Keratinocyte (primary cell): Measurements from ENCODE around the gene C16orf86. TPM values are rescaled to one million over a fixed set of nuclear protein-coding genes. Genes with fewer than 3 reads are reported as not detected.

ENCODE experiments used
- DNase-seq: peaks from one replicate; pipeline ENCODE4 v3.0.0-alpha.2; 2011; ENCODE audit warnings: low read depth, missing footprints, low spot score
- FAIRE-seq: peaks from 2 replicates; lab custom pipeline; 2011; peaks lifted over from hg19 to GRCh38; lab: Jason Lieb, UNC
- H2AFZ ChIP-seq: 2 replicates; pipeline ENCODE4 v1.6.0; 2012; ENCODE audit warnings: low read length, control low read depth, inconsistent platforms; ENCODE audit not compliant: control insufficient read depth
- H3K27ac ChIP-seq: 2 replicates; pipeline ENCODE4 v1.5.1; 2011; ENCODE audit warnings: low read length; ENCODE audit not compliant: control insufficient read depth, insufficient read depth
- H3K27me3 ChIP-seq: 3 replicates; pipeline ENCODE4 v1.6.0; 2011; ENCODE audit warnings: low read length; ENCODE audit not compliant: control insufficient read depth, insufficient read depth; ENCODE audit errors: extremely low read depth
- H3K36me3 ChIP-seq, 2 experiments: 2 replicates in 1 of 2; 3 replicates in 1 of 2; pipeline ENCODE4 v1.5.1; 2011; ENCODE audit warnings: low read length in 2 of 2, mild to moderate bottlenecking in 1 of 2; ENCODE audit not compliant: control insufficient read depth in 2 of 2, insufficient read depth in 2 of 2; ENCODE audit errors: extremely low read depth in 1 of 2
- H3K4me1 ChIP-seq: 3 replicates; pipeline ENCODE4 v1.5.1; 2011; ENCODE audit warnings: low read length; ENCODE audit not compliant: control insufficient read depth, insufficient read depth; ENCODE audit errors: extremely low read depth
- H3K4me2 ChIP-seq: 3 replicates; pipeline ENCODE4 v1.6.0; 2011; ENCODE audit warnings: low read depth, low read length; ENCODE audit not compliant: control insufficient read depth, insufficient read depth; ENCODE audit errors: extremely low read depth
- H3K4me3 ChIP-seq, 3 experiments: fragments of 200-600 bp in 1 of 3; sonication (generic) in 1 of 3; 2 replicates in 2 of 3; 3 replicates in 1 of 3; pipeline ENCODE4 v1.5.1; 2011 to 2016; ENCODE audit warnings: low read length in 3 of 3, mild to moderate bottlenecking in 3 of 3, control low read depth in 2 of 3, inconsistent platforms in 1 of 3, low read depth in 1 of 3, mixed read lengths in 1 of 3, mixed run types in 1 of 3, moderate library complexity in 1 of 3; ENCODE audit not compliant: control insufficient read depth in 2 of 3, insufficient read depth in 2 of 3; ENCODE audit errors: extremely low read depth in 1 of 3
- H3K79me2 ChIP-seq: 2 replicates; pipeline ENCODE4 v1.6.0; 2012; ENCODE audit warnings: low read length; ENCODE audit not compliant: control insufficient read depth, insufficient read depth
- H3K9ac ChIP-seq: 3 replicates; pipeline ENCODE4 v1.6.0; 2011; ENCODE audit warnings: low read length; ENCODE audit not compliant: control insufficient read depth, insufficient read depth; ENCODE audit errors: extremely low read depth
- H3K9me1 ChIP-seq: 3 replicates; pipeline ENCODE4 v1.6.0; 2011; ENCODE audit warnings: low read length; ENCODE audit not compliant: control insufficient read depth, insufficient read depth; ENCODE audit errors: extremely low read depth
- H3K9me3 ChIP-seq: 2 replicates; pipeline ENCODE4 v1.5.1; 2012; ENCODE audit warnings: low read depth, low read length; ENCODE audit not compliant: control insufficient read depth
- H4K20me1 ChIP-seq: 3 replicates; pipeline ENCODE4 v1.6.0; 2011; ENCODE audit warnings: low read length; ENCODE audit not compliant: control insufficient read depth, insufficient read depth; ENCODE audit errors: extremely low read depth
- CTCF ChIP-seq, 3 experiments: IDR thresholded peaks in 1 of 3; conservative IDR thresholded peaks in 1 of 3; optimal IDR thresholded peaks in 1 of 3; 2 replicates in 2 of 3; 3 replicates in 1 of 3; pipeline versions ENCODE3 to v1.5.1; 2011; ENCODE audit warnings: low read length in 3 of 3, mild to moderate bottlenecking in 3 of 3, moderate library complexity in 2 of 3, control low read depth in 1 of 3, inconsistent platforms in 1 of 3; ENCODE audit not compliant: insufficient read depth in 2 of 3; ENCODE audit errors: extremely low read depth in 1 of 3
- EZH2 ChIP-seq: IDR thresholded peaks from one replicate; pipeline ENCODE4 v1.6.1; 2012; ENCODE audit warnings: inconsistent platforms, mild to moderate bottlenecking, low read length, moderate library complexity
- dilution Hi-C: fragments of 300-500 bp; cut with MboI; formaldehyde crosslinking; loops from one replicate; pipeline ENCODE4 v1.7.0; 2020; ENCODE audit warnings: low sequenced_read_pairs; ENCODE audit not compliant: extremely low pct_ligation_motif_present
- polyA plus RNA-seq, 5 experiments: library from polyadenylated mRNA; depleted of rRNA in 3 of 5; stranded (reverse) in 3 of 5; stranded (forward) in 1 of 5; unstranded in 1 of 5; fragments of >200 nt; gene quantifications; 1 replicate in 1 of 5; 2 replicates in 3 of 5; 3 replicates in 1 of 5; pipeline versions ENCODE4 v1.2.1 to v1.2.3, GENCODE V29; 2011 to 2012; ENCODE audit warnings: missing spikeins in 2 of 5, low read depth in 1 of 5, low replicate concordance in 1 of 5

The C16orf86 gene
- polyA plus RNA-seq, 1 donor (not counting 4 experiments of a cell fraction or from before 2014, with no cell fraction given) = 0.17 TPM

- dilution Hi-C loops = no loop called here
- H3K4me1 ChIP-seq = peaks cover 9% of the 10 kb centered on the region
- no peaks in the 10 kb centered on the region for H3K27me3 ChIP-seq
- FAIRE-seq = no peak
- peaks cover 68% of the 10 kb centered on the region for H3K79me2 ChIP-seq
- TF ChIP-seq EZH2 (no peak), CTCF (optimal IDR thresholded peaks at IDR 0.05 in 1 of 3, IDR thresholded peaks at IDR 0.05 in 1 of 3, conservative IDR thresholded peaks at IDR 0.05 in 1 of 3; ENCODE audit: extremely low read depth in 1 of 3, insufficient read depth in 2 of 3, low read length in 3 of 3) (no peak)
- H4K20me1 ChIP-seq = peaks cover 3% of the 10 kb centered on the region
- no peak overlapping the region for H3K4me2 ChIP-seq
- no peak overlapping the region for H3K9ac ChIP-seq
- no peak overlapping the region for H3K27ac ChIP-seq
- no peaks in the 10 kb centered on the region for H3K9me3 ChIP-seq
- H3K4me3 ChIP-seq = no peak overlapping the region
- H3K9me1 ChIP-seq = peaks cover 5% of the 10 kb centered on the region
- no peak overlapping the region for H2AFZ ChIP-seq
- DNase-seq = no peak
- peaks cover 0 to 4% of the 10 kb centered on the region in 2 experiments for H3K36me3 ChIP-seq
Observed at GRCh38 chr16:67708368-67708771, 41.8 kb downstream of the C16orf86 start.

- TF ChIP-seq EZH2 (no peak), CTCF (optimal IDR thresholded peaks at IDR 0.05 in 1 of 3, IDR thresholded peaks at IDR 0.05 in 1 of 3, conservative IDR thresholded peaks at IDR 0.05 in 1 of 3; ENCODE audit: extremely low read depth in 1 of 3, insufficient read depth in 2 of 3, low read length in 3 of 3) (no peak)
- peaks cover 5% of the 10 kb centered on the region for H3K9me1 ChIP-seq
- no peaks in the 10 kb centered on the region for H3K9me3 ChIP-seq
- no peak overlapping the region for H3K4me2 ChIP-seq
- H3K27me3 ChIP-seq = no peaks in the 10 kb centered on the region
- H3K4me1 ChIP-seq = peaks cover 9% of the 10 kb centered on the region
- DNase-seq = no peak
- no peak overlapping the region for H3K4me3 ChIP-seq
- peaks cover 68% of the 10 kb centered on the region for H3K79me2 ChIP-seq
- no peak overlapping the region for H3K27ac ChIP-seq
- no peak for FAIRE-seq
- no peak overlapping the region for H2AFZ ChIP-seq
- peaks cover 3% of the 10 kb centered on the region for H4K20me1 ChIP-seq
- peaks cover 0 to 2% of the 10 kb centered on the region in 2 experiments for H3K36me3 ChIP-seq
- no peak overlapping the region for H3K9ac ChIP-seq
- dilution Hi-C loops = no loop called here
Observed at GRCh38 chr16:67709050-67709449, 42.4 kb downstream of the C16orf86 start.
